GM12801 (cell line): ENCODE measurements around the gene MYO9B.

Source experiments
- TF ChIP-seq, protein P1 (sequence below): IDR thresholded peaks from one replicate; pipeline ENCODE4 v1.5.1; 2011; ENCODE audit warnings: control low read depth; ENCODE audit not compliant: insufficient read length; ENCODE audit errors: extremely low read depth

Gene MYO9B

DNA sequence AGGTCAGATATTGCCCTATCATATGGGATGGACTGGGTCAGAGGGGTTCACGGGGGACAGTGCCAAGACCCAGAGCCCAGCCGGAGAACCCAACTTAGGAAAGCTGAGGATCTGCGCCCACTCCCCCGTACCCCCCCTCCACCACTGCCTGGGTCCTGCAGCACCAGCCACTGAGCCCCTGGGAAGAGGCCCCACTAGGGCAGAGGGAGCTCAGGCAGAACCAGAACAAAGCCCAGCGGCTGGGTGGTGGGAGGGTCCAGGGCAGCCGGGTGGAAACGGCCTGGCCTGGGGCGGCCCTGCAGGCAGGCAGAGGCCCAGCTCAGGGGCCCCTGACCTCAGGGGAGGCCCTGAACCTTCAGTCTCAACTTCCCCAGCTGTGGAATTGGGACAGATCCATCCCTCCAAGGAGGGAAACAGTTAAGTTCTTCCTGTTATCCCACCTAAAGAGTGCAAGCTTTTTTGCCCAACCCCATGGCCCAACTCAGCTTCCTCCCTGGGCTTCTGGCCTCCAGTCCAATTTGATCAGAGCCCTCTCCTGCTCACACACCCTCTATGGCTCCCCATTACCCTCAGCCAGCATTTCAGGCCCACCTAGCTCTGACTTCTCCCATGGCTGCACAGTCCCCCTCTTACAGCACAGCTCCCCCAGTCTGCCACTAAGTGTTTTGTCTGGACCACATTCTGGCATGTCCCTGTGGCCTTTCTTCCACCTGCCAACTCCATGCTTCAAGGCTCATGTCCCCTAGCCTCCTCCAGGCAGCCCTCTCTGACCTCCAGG lies 167.0 kb downstream of the MYO9B start:
- TF ChIP-seq, protein P1, sequence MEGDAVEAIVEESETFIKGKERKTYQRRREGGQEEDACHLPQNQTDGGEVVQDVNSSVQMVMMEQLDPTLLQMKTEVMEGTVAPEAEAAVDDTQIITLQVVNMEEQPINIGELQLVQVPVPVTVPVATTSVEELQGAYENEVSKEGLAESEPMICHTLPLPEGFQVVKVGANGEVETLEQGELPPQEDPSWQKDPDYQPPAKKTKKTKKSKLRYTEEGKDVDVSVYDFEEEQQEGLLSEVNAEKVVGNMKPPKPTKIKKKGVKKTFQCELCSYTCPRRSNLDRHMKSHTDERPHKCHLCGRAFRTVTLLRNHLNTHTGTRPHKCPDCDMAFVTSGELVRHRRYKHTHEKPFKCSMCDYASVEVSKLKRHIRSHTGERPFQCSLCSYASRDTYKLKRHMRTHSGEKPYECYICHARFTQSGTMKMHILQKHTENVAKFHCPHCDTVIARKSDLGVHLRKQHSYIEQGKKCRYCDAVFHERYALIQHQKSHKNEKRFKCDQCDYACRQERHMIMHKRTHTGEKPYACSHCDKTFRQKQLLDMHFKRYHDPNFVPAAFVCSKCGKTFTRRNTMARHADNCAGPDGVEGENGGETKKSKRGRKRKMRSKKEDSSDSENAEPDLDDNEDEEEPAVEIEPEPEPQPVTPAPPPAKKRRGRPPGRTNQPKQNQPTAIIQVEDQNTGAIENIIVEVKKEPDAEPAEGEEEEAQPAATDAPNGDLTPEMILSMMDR, result no peak

DNA sequence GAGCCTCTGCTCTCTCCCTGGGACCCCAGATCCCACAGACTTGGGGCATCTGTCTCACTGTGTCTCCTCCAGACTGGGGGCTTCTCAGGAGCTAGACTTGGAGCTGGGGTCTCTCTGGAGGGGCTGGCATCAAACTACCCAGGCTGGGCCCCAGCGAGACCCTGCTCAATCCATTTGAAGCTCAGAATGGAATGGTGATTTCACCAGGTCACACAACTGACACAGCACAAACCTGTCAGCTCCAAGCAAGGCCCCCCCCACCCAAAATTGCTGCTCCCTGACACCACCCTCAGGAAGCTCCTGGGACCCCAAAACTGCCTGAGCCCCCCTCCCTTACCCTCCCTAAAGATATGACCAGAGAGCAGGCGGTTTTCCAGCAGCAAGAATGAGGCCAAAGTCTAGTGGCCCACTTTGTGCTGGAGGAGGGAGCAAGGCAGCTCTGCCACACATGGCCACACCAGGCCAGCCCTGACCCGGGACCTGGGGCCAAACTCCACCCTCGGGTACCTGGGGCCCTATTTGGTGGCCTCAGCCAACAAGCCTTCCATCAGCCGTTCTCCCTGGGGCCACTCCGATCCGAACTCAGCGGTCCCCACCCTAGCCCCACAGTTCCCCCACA lies 167.7 kb downstream of the MYO9B start:
- TF ChIP-seq, protein P1, result no peak

DNA sequence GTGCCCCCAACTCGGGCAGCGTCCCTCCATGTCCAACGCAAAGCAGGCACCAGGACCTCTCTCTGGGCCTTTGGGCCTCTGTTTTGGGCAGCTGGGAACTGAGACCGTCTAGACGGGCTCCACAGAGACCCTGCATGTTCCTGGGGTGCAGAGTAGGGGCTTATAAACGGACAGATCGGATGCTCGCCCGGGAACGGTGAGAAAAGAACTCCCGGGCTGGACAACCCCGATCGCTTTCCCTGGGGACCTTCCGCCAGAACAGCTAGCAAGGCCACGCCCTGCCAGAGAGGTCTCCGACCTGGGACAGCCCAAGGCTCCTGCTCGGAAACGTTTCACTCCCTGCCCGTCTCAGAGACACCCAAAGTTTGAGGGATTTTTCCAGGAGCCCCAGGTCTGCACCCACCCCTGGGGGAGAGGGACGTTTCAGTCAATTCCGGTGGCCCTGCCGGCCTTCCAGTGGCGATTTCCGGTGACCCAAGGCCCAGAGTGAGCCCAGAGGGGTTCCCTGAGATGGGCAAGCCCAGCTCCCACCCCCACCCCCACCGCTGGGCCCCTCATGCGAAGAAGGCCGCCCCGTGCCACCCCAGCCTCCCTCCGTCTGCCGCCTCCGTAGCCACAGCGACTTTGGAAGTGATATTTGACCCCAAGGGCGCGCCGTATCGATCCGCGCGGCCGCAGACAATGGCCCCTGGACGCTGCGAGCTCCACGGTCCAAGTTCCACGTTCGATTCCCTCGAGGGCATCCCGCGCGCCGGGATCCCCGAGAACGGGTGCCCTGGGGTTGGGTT lies 168.4 kb downstream of the MYO9B start:
- TF ChIP-seq, protein P1, result no peak

DNA sequence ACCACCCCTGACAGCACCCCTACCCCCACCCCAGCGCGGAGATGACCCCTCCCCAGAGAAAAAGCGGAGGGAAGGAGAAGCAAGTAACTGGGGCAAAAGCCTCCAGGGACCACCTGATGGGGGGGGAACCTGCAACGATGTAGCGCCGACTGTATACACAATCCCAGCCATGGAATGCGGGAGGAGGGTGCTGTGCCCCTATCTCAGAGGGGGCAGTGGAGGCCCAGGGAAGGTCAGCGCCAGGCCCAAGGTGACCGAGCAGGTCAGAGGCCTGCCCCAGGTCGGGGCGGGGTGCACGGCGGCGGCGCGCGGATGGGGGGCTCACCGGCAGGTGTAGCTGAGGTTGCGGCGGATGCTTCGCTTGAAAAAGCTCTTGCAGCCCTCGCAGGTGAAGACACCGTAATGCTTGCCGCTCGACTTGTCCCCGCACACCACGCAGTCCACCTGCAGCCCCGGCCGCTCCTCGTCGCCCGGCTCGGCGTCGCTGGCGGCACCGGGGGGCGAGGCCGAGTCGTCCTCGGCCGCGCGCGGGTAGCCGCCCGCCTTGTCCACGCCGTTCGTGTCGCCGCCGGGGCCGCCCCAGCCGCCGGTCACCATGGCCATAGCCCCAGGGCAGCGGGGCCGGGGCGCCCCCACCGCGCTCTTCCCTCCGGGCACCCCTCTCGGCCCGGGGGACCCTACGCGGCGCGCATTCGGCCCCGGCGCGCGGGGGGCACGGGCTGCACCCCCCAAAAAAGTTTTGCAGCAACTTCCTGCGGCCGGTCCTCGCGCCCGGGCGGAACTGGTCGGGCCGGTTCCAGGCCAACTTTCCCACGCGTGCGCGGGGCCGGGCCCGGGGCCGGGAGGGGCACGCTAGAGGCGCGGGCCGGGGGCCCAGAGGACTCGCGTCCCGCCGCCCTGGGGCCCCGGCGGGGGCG lies 169.3 kb downstream of the MYO9B start:
- TF ChIP-seq, protein P1, result no peak

DNA sequence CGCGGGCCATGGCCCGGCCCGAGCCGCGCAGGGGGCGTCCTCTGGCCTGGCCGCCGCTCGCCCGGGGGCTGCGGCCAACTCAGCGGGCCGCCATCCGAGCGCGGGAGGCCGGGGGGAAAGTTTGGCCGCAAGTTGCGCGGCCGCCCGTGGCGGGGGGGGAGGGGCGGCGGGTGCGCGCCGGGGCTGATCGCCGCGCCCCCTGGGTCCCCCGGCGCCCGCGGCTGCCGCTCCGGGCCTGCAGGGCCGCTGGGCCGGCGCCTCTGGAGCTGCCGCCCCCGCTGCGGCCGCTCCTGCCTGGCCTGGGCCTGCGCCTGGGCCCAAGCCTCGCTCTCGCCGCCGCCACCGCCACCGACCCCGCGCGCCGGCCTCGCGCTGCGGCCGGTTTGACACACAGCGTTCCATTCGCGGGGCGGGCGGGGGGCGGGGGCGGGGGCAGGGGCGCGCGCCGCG lies 170.0 kb downstream of the MYO9B start, which contains the start of gene NR2F6:
Gene NR2F6, minus strand, starts transcription at position 385 of the 450 bp plus-strand sequence. CDS start 699 bp downstream, outside the sequence.
- TF ChIP-seq, protein P1, result no peak

DNA sequence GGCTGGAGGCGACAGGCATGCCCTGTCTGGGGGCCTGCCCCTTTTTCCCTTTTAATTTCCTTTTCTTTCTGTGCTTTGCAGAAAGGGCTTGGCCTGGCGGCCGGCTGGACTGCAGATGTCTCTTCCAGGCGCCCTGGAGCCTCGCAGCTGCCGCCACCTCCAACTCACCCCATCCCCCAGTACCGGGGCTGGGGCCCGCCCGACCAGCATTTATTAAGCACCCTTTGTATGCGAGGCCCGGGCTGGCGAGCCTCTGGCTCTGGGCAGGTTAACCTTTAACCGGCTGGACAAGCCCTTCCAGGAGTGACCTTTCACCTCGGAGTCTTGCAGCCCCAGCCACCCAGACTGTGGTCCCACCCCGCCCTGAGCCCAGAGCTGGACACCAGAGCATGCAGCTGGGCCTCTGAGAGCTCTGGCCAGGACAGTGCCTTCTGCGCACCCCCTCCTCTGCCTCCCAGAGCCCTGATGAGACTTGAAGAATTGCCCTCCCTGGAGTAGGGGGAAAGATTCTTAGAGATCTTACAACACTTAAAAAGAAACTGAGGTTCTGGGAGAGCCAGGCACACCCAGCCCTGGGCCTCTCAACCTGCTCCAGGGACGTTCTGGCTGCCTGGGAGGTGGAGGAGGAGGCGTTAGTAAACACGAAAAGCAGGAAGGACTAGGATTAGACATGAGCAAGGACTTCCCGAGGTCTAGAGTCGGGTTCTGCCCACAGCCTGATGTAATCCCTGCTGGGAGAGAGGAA lies 171.3 kb downstream of the MYO9B start:
- TF ChIP-seq, protein P1, result no peak
